Hepatocyte (in vitro differentiated cells): ENCODE data around the gene PTGES3L. TPM values are rescaled to one million over a fixed set of nuclear protein-coding genes. Genes with fewer than 3 reads are reported as not detected.
"Not testable (repeated sequence)": the region's sequence is repeated elsewhere in the genome, so short reads cannot be mapped to it uniquely, and the experiment has no call there.

Source experiments
- DNase-seq: peaks from one replicate; pipeline ENCODE4 v3.0.0-alpha.2; 2016; ENCODE audit warnings: low spot score
- H2AFZ ChIP-seq: fragments of 200-600 bp; sonication (generic); 2 replicates; pipeline ENCODE4 v1.6.0; 2016; ENCODE audit warnings: antibody characterized with exemption, mild to moderate bottlenecking
- H3K27ac ChIP-seq: fragments of 200-600 bp; sonication (generic); 2 replicates; pipeline ENCODE4 v1.5.1; 2016; ENCODE audit warnings: mild to moderate bottlenecking
- H3K27me3 ChIP-seq: fragments of 200-600 bp; sonication (generic); 2 replicates; pipeline ENCODE4 v1.6.1; 2016
- H3K36me3 ChIP-seq: fragments of 200-600 bp; sonication (generic); replicated peaks from 2 replicates; pipeline ENCODE4 v1.5.1; 2016; ENCODE audit warnings: low read depth; ENCODE audit not compliant: insufficient read depth
- H3K4me1 ChIP-seq: fragments of 200-600 bp; sonication (generic); 2 replicates; pipeline ENCODE4 v1.5.1; 2016; ENCODE audit warnings: mild to moderate bottlenecking, moderate library complexity; ENCODE audit not compliant: insufficient read depth
- H3K4me2 ChIP-seq: fragments of 200-600 bp; sonication (generic); 2 replicates; pipeline ENCODE4 v1.6.0; 2016
- H3K4me3 ChIP-seq: fragments of 200-600 bp; sonication (generic); 2 replicates; pipeline ENCODE4 v1.5.1; 2016; ENCODE audit warnings: mild to moderate bottlenecking
- H3K79me2 ChIP-seq: fragments of 200-600 bp; sonication (generic); 2 replicates; pipeline ENCODE4 v1.6.0; 2017; ENCODE audit warnings: mild to moderate bottlenecking
- H3K9me2 ChIP-seq: fragments of 200-600 bp; sonication (generic); replicated peaks from 2 replicates; pipeline ENCODE4 v1.6.0; 2017; ENCODE audit warnings: mild to moderate bottlenecking; ENCODE audit not compliant: insufficient read depth
- H3K9me3 ChIP-seq: fragments of 200-600 bp; sonication (generic); 2 replicates; pipeline ENCODE4 v1.5.1; 2016; ENCODE audit warnings: low read depth, mild to moderate bottlenecking
- H4K20me1 ChIP-seq: fragments of 200-600 bp; sonication (generic); 2 replicates; pipeline ENCODE4 v1.6.0; 2016; ENCODE audit warnings: mild to moderate bottlenecking; ENCODE audit not compliant: insufficient read depth, poor library complexity, severe bottlenecking
- EZH2 ChIP-seq: fragments of 200-600 bp; sonication (generic); IDR thresholded peaks from 2 replicates; pipeline ENCODE4 v1.6.1; 2016; ENCODE audit warnings: antibody characterized with exemption, mild to moderate bottlenecking, borderline replicate concordance
- EZH2phosphoT487 ChIP-seq: fragments of 200-600 bp; sonication (generic); IDR thresholded peaks from one replicate; pipeline ENCODE4 v1.6.1; 2018; ENCODE audit warnings: antibody characterized with exemption, mild to moderate bottlenecking, low read depth, moderate library complexity; ENCODE audit not compliant: unreplicated experiment, severe bottlenecking
- WGBS: methylation state at CpG from one replicate; pipeline ENCODE4 v1.1.6; 2016; ENCODE audit warnings: low lambda C conversion rate; ENCODE audit errors: missing lambda C conversion rate; 5-methylcytosine and 5-hydroxymethylcytosine counted together
- polyA plus RNA-seq: library from polyadenylated mRNA; unstranded; fragments of >200 nt; fragmentation: Nextera tagmentation; extraction: Ambion mirVana; gene quantifications from 2 replicates; pipeline ENCODE4 v1.2.1, GENCODE V29; 2016
- total RNA-seq: library from RNA; depleted of rRNA; stranded (reverse); fragments of >200 nt; gene quantifications from 2 replicates; pipeline ENCODE4 v1.2.3, GENCODE V29; 2014
- TF ChIP-seq, protein P1 (sequence below): fragments of 200-600 bp; sonication (generic); IDR thresholded peaks from 2 replicates; pipeline ENCODE4 v1.5.1; 2016; ENCODE audit warnings: antibody characterized with exemption, mild to moderate bottlenecking; ENCODE audit not compliant: poor library complexity

Gene PTGES3L
- total and polyA plus RNA-seq, 2 experiments from 2014 or later, result 0.40 to 2.4 TPM

DNA sequence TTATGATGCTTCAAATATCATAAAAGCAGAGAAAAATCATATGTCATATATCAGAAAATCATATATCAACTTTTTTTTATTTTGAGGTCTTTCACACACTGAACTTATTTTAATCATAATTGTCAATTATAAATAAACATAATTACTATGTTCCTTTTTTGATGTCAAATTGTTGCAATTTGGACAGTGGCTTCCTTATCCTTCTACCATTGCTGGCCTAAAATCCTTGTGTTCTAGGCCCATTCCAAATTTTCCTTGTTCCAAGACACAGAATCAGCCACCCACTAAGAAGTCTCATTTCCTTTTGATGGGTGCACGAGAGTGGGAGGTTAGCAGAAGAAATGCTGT is 50.4 kb downstream of the PTGES3L start:
- H3K79me2 ChIP-seq, result no peaks in the 10 kb centered on the region
- H3K9me3 ChIP-seq, result no peaks in the 10 kb centered on the region
- no peak for TF ChIP-seq EZH2
- TF ChIP-seq, protein P1, sequence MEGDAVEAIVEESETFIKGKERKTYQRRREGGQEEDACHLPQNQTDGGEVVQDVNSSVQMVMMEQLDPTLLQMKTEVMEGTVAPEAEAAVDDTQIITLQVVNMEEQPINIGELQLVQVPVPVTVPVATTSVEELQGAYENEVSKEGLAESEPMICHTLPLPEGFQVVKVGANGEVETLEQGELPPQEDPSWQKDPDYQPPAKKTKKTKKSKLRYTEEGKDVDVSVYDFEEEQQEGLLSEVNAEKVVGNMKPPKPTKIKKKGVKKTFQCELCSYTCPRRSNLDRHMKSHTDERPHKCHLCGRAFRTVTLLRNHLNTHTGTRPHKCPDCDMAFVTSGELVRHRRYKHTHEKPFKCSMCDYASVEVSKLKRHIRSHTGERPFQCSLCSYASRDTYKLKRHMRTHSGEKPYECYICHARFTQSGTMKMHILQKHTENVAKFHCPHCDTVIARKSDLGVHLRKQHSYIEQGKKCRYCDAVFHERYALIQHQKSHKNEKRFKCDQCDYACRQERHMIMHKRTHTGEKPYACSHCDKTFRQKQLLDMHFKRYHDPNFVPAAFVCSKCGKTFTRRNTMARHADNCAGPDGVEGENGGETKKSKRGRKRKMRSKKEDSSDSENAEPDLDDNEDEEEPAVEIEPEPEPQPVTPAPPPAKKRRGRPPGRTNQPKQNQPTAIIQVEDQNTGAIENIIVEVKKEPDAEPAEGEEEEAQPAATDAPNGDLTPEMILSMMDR, result no peak
- TF ChIP-seq EZH2phosphoT487, result no peak
- H3K27ac ChIP-seq, result no peak overlapping the region
- H4K20me1 ChIP-seq, result no peaks in the 10 kb centered on the region
- no peaks in the 10 kb centered on the region for H3K36me3 ChIP-seq
- no peak overlapping the region for H3K4me3 ChIP-seq
- H2AFZ ChIP-seq, result no peak overlapping the region
- no peaks in the 10 kb centered on the region for H3K9me2 ChIP-seq
- H3K4me1 ChIP-seq, result peaks cover 3% of the 10 kb centered on the region
- no peak overlapping the region for H3K4me2 ChIP-seq
- no peaks in the 10 kb centered on the region for H3K27me3 ChIP-seq
- 89% methylated on average over 1 of the region's 1 CpG for WGBS
- DNase-seq, result no peak

DNA sequence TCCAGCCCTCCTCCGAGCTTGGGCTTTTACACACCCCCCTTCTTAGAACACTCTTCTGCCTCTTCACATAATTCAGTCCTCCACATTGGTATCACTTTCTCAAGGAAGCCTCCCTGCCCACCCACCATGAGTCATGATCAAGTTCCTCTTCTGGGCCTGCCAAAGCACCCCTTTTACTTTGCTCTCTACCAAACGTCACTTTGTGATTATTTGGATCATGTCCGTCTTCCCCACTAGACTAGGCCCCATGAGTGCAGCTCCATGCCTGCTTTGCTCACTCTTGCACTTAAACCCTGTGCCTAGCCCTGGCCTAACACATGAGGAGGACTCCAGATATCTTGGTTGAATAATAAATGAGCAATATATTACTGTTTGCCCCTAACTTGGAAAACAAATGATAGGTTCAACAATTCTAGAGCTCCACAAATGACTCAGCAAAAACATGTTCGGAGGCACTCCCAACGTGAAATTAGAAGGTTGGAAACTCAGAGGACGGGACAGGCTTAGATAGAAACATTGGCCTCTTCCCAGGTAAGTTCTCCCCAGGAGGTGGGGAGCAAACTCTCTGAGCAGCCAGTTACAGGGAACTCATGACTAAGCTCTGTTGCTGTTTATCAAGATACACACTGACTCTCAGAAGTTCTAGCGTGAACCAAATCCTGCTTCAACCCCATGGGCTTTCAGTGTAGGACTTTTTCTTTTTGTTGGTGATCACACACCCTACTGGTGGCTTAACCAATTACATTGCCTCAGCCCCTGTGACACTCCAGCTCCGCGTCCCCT is 51.0 kb downstream of the PTGES3L start:
- Histone ChIP-seq H3K36me3 (no peaks in the 10 kb centered on the region), H4K20me1 (no peaks in the 10 kb centered on the region), H3K4me1 (peaks cover 3% of the 10 kb centered on the region), H3K9me2 (no peaks in the 10 kb centered on the region), H3K4me2 (no peak overlapping the region), H3K9me3 (no peaks in the 10 kb centered on the region), H3K27ac (no peak overlapping the region), H3K27me3 (no peaks in the 10 kb centered on the region), H3K4me3 (no peak overlapping the region), H3K79me2 (no peaks in the 10 kb centered on the region), H2AFZ (peak overlapping the region; percentile 11)
- 68% methylated on average over 9 of the region's 9 CpGs for WGBS
- DNase-seq, result peak; percentile 76
- TF ChIP-seq, protein P1, result peak; percentile 52
- no peak for TF ChIP-seq EZH2

DNA sequence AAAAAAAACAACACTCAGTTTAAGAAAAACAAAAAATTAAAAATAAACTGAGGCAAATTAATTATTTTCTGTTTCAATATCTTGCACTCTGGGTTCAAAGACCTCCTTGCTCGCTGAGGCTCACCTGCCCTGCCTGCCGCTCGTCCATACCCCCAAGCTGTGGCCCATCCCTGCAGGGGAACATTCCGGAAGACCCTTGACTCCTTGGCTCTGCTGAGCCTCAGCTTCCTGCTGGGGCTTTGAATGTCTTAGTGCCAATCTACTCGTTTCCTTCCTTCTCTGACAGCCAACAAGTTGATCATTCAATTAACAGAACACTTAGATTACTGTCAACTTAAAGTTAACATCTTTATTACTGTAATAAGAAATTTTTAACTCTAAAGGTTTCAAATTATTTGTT is 55.0 kb downstream of the PTGES3L start:
- peaks cover 5% of the 10 kb centered on the region for H3K27me3 ChIP-seq
- no peak overlapping the region for H3K27ac ChIP-seq
- 70% methylated on average over 5 of the region's 5 CpGs for WGBS
- no peaks in the 10 kb centered on the region for H3K79me2 ChIP-seq
- peaks cover 15% of the 10 kb centered on the region for H3K4me1 ChIP-seq
- DNase-seq, result no peak
- TF ChIP-seq EZH2 (no peak), EZH2phosphoT487 (no peak)
- TF ChIP-seq, protein P1, result no peak
- no peaks in the 10 kb centered on the region for H3K36me3 ChIP-seq
- H3K4me3 ChIP-seq, result no peak overlapping the region
- no peak overlapping the region for H2AFZ ChIP-seq
- H4K20me1 ChIP-seq, result no peaks in the 10 kb centered on the region
- no peaks in the 10 kb centered on the region for H3K9me2 ChIP-seq
- no peak overlapping the region for H3K4me2 ChIP-seq
- H3K9me3 ChIP-seq, result no peaks in the 10 kb centered on the region

DNA sequence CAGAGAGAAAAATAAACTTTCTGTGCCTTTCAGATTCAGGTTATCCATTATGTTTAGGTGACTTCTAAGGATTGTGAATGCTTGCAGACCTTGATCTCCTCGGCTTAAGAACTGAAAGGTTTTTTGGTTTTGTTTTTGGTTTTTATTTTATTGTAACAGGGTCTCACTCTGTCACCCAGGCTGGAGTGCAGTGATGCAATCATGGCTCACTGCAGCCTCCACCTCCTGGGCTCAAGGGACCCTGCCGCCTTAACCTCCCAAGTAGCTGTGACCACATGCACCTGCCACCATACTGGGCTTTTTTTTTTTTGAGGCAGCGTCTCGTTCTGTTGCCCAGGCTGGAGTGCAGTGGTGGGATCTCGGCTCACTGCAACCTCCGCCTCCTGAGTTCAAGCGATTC is 56.4 kb downstream of the PTGES3L start:
- H3K4me2 ChIP-seq, result not testable (repeated sequence)

More for the DNA sequence above, 56.4 kb downstream of the PTGES3L start:
- WGBS, result 98% methylated on average over 7 of the region's 7 CpGs
- H3K27ac ChIP-seq, H3K9me3 ChIP-seq, H4K20me1 ChIP-seq, DNase-seq, H3K27me3 ChIP-seq, H3K36me3 ChIP-seq, H2AFZ ChIP-seq, H3K79me2 ChIP-seq, H3K9me2 ChIP-seq, H3K4me3 ChIP-seq: not testable (repeated sequence)
- peaks cover 21% of the 10 kb centered on the region for H3K4me1 ChIP-seq
